K562 (cell line): ENCODE results near the gene SCG3. TPM values are rescaled to one million over a fixed set of nuclear protein-coding genes. Genes with fewer than 3 reads are reported as not detected.
A peak's percentile ranks its signal among the peaks of the same experiment; 100 is the strongest.

ENCODE experiments used
- ARID2 ChIP-seq: fragments of 450-650 bp; IDR thresholded peaks from 2 replicates; pipeline ENCODE4 v1.6.1; 2017; ENCODE audit warnings: antibody characterized with exemption, mild to moderate bottlenecking
- CEBPG ChIP-seq, 3 experiments: fragments of 200-800 bp in 1 of 3; sonication (Bioruptor generic) in 1 of 3; sonication (generic) in 1 of 3; formaldehyde crosslinking in 1 of 3; IDR thresholded peaks in 2 of 3; conservative IDR thresholded peaks in 1 of 3; 2 replicates each; pipeline versions ENCODE4 v1.6.1 to v1.8.0; 2016 to 2022; ENCODE audit warnings: missing compliant biosample characterization in 2 of 3, missing genetic modification characterization in 2 of 3, mild to moderate bottlenecking in 1 of 3, missing genetic modification reagents in 1 of 3
- CREB1 ChIP-seq, 2 experiments: sonication (generic) in 1 of 2; formaldehyde crosslinking in 1 of 2; IDR thresholded peaks; 2 replicates each; pipeline versions ENCODE4 v1.6.1 to v1.8.0; 2012 to 2022; ENCODE audit warnings: inconsistent platforms in 1 of 2, mild to moderate bottlenecking in 1 of 2, missing genetic modification reagents in 1 of 2, moderate library complexity in 1 of 2
- CTBP1 ChIP-seq: fragments of 450-650 bp; IDR thresholded peaks from 2 replicates; pipeline ENCODE4 v1.6.1; 2016; ENCODE audit warnings: borderline replicate concordance
- CXXC5 ChIP-seq: fragments of 250-450 bp; sonication (Bioruptor Pico); IDR thresholded peaks from 2 replicates; pipeline ENCODE4 v1.8.0; 2022; ENCODE audit warnings: inconsistent platforms, mild to moderate bottlenecking, moderate library complexity
- FOSL1 ChIP-seq: fragments of 200-800 bp; sonication (Bioruptor generic); conservative IDR thresholded peaks from 2 replicates; pipeline ENCODE4 v1.6.1; 2016; ENCODE audit warnings: missing genetic modification characterization, missing compliant biosample characterization
- FOXJ3 ChIP-seq: sonication (generic); formaldehyde crosslinking; IDR thresholded peaks from 2 replicates; pipeline ENCODE4 v1.4.0; 2020; ENCODE audit warnings: mild to moderate bottlenecking, missing genetic modification reagents
- KDM2B ChIP-seq: fragments of 250-450 bp; sonication (Bioruptor Pico); IDR thresholded peaks from 2 replicates; pipeline ENCODE4 v1.8.0; 2021; ENCODE audit warnings: mild to moderate bottlenecking, moderate library complexity
- KLF16 ChIP-seq: IDR thresholded peaks from 2 replicates; pipeline ENCODE4 v1.6.1; 2016; ENCODE audit warnings: antibody characterized with exemption
- KLF6 ChIP-seq: fragments of 250-450 bp; sonication (Bioruptor Pico); IDR thresholded peaks from 2 replicates; pipeline ENCODE4 v1.4.0; 2020; ENCODE audit warnings: mild to moderate bottlenecking, moderate library complexity, borderline replicate concordance
- MAFF ChIP-seq: IDR thresholded peaks from 2 replicates; pipeline ENCODE4 v1.6.1; 2012; ENCODE audit warnings: low read length, improper control_type of control experiment
- NR4A1 ChIP-seq, 2 experiments: fragments of 250-450 bp in 1 of 2; fragments of 450-650 bp in 1 of 2; sonication (Bioruptor Pico) in 1 of 2; IDR thresholded peaks; 2 replicates each; pipeline versions ENCODE4 v1.4.0 to v1.6.1; 2016 to 2020; ENCODE audit warnings: mild to moderate bottlenecking in 2 of 2, missing compliant biosample characterization in 1 of 2, missing genetic modification characterization in 1 of 2, moderate library complexity in 1 of 2
- POLR2H ChIP-seq: IDR thresholded peaks from 2 replicates; pipeline ENCODE4 v1.6.1; 2016; ENCODE audit warnings: missing genetic modification characterization, low read depth, mild to moderate bottlenecking, control low read depth, missing compliant biosample characterization, moderate library complexity
- POLR3A ChIP-seq: IDR thresholded peaks from 2 replicates; pipeline ENCODE4 v1.6.1; 2011; ENCODE audit warnings: borderline replicate concordance, mild to moderate bottlenecking, moderate library complexity; ENCODE audit not compliant: insufficient read length, insufficient read depth; ENCODE audit errors: extremely low read depth
- RNF2 ChIP-seq: sonication (generic); IDR thresholded peaks from 2 replicates; pipeline ENCODE4 v1.6.1; 2016
- SAFB ChIP-seq: fragments of 200-400 bp; formaldehyde crosslinking; IDR thresholded peaks from 2 replicates; pipeline ENCODE4 v1.6.1; 2017; ENCODE audit warnings: low read depth, low read length, borderline replicate concordance
- SREBF1 ChIP-seq: fragments of 150-350 bp; IDR thresholded peaks from 2 replicates; pipeline ENCODE4 v1.6.1; 2014; ENCODE audit warnings: antibody characterized with exemption, low read depth, low read length, borderline replicate concordance
- STAT5A ChIP-seq: IDR thresholded peaks from 2 replicates; pipeline ENCODE4 v1.6.1; 2012; ENCODE audit warnings: low read length, inconsistent platforms, borderline replicate concordance
- TCFL5 ChIP-seq: fragments of 250-450 bp; sonication (Bioruptor Pico); conservative IDR thresholded peaks from 2 replicates; pipeline ENCODE4 v1.6.1; 2021; ENCODE audit warnings: mild to moderate bottlenecking, moderate library complexity, matching md5 sums
- ZBTB1 ChIP-seq: sonication (generic); formaldehyde crosslinking; IDR thresholded peaks from 2 replicates; pipeline ENCODE4 v1.8.1; 2023; ENCODE audit warnings: missing genetic modification reagents, low read depth, mild to moderate bottlenecking, borderline replicate concordance
- ZNF134 ChIP-seq: fragments of 250-450 bp; sonication (Bioruptor Pico); conservative IDR thresholded peaks from 2 replicates; pipeline ENCODE4 v1.4.0; 2020
- ZNF23 ChIP-seq: fragments of 250-450 bp; sonication (Bioruptor Pico); IDR thresholded peaks from 2 replicates; pipeline ENCODE4 v1.4.0; 2020; ENCODE audit warnings: mild to moderate bottlenecking
- ZNF354B ChIP-seq: fragments of 250-450 bp; sonication (Bioruptor Pico); IDR thresholded peaks from 2 replicates; pipeline ENCODE4 v1.4.0; 2020
- ZNF431 ChIP-seq: sonication (generic); formaldehyde crosslinking; IDR thresholded peaks from 2 replicates; pipeline ENCODE4 v1.8.0; 2022; ENCODE audit warnings: mild to moderate bottlenecking, missing genetic modification reagents
- polyA plus RNA-seq, 8 experiments: library from polyadenylated mRNA; depleted of rRNA in 4 of 8; stranded (reverse) in 5 of 8; unstranded in 3 of 8; fragments of >200 nt; fragmentation: Nextera tagmentation in 2 of 8; fragmentation: Illumina TruSeq in 1 of 8; extraction: Ambion mirVana in 2 of 8; extraction: Trizol in 1 of 8; gene quantifications; 2 replicates each; pipeline versions ENCODE4 v1.2.1 to v1.2.3, GENCODE V29; 2011 to 2014; ENCODE audit warnings: inconsistent platforms in 1 of 8, missing spikeins in 1 of 8
- total RNA-seq, 7 experiments: library from RNA; depleted of rRNA in 6 of 7; stranded (reverse); fragments of >200 nt in 6 of 7; fragmentation: Illumina TruSeq in 2 of 7; extraction: Trizol in 2 of 7; gene quantifications; 2 replicates each; pipeline versions ENCODE4 v1.2.1 to v1.2.3, GENCODE V29; 2011 to 2021; ENCODE audit warnings: low replicate concordance in 1 of 7
- TF ChIP-seq, protein P1 (sequence below): fragments of 250-450 bp; sonication (Bioruptor Pico); IDR thresholded peaks from 2 replicates; pipeline ENCODE4 v1.5.1; 2021; ENCODE audit warnings: mild to moderate bottlenecking
- TF ChIP-seq, protein P2 (sequence below): fragments of 250-450 bp; sonication (Bioruptor Pico); IDR thresholded peaks from 2 replicates; pipeline ENCODE4 v1.8.0; 2021; ENCODE audit warnings: mild to moderate bottlenecking, moderate library complexity
- TF ChIP-seq, protein P3 (sequence below): fragments of 450-650 bp; IDR thresholded peaks from 2 replicates; pipeline ENCODE4 v1.7.0; 2016; ENCODE audit warnings: borderline replicate concordance

SCG3 gene
- total and polyA plus RNA-seq, 9 of the 15 experiments (the other 6 are each of a cell fraction or from before 2014, with no cell fraction given) = 13.0 to 43.8 (median 21.0) TPM

DNA sequence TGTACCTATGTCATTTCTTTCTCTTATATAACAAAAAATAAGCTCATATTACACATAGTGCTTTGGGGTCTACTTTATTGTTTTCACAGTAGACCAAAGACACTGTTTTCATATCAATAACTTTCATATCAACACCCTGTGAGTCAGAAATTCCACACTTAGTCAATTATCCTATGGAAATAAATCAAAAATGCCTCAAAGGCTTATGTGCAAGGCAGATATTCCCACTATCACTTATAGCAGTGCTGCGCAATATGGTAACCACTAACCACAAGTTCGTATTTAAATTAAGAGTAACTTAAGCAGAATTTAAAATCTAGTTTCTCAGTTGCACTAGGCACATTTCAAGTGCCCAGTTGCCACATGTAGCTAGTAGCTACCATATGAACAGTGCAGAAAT lies 15.9 kb downstream of the SCG3 start (continued):
- TF ChIP-seq, protein P1, sequence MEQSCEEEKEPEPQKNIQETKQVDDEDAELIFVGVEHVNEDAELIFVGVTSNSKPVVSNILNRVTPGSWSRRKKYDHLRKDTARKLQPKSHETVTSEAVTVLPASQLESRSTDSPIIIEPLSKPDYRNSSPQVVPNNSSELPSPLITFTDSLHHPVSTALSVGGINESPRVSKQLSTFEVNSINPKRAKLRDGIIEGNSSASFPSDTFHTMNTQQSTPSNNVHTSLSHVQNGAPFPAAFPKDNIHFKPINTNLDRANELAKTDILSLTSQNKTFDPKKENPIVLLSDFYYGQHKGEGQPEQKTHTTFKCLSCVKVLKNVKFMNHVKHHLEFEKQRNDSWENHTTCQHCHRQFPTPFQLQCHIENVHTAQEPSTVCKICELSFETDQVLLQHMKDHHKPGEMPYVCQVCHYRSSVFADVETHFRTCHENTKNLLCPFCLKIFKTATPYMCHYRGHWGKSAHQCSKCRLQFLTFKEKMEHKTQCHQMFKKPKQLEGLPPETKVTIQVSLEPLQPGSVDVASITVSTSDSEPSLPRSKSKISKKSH (CRISPR knock-in tag) = no peak
- TF ChIP-seq, protein P2, sequence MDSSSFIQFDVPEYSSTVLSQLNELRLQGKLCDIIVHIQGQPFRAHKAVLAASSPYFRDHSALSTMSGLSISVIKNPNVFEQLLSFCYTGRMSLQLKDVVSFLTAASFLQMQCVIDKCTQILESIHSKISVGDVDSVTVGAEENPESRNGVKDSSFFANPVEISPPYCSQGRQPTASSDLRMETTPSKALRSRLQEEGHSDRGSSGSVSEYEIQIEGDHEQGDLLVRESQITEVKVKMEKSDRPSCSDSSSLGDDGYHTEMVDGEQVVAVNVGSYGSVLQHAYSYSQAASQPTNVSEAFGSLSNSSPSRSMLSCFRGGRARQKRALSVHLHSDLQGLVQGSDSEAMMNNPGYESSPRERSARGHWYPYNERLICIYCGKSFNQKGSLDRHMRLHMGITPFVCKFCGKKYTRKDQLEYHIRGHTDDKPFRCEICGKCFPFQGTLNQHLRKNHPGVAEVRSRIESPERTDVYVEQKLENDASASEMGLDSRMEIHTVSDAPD = no peak
- no peak for TF ChIP-seq ZNF354B (CRISPR knock-in tag)
- TF ChIP-seq TCFL5 (CRISPR knock-in tag) = no peak
- TF ChIP-seq CEBPG (CRISPR knock-in tag; IDR thresholded peaks at IDR 0.05) = no peak
- no peak for TF ChIP-seq CEBPG (tag; conservative IDR thresholded peaks at IDR 0.05 in 1 of 2, IDR thresholded peaks at IDR 0.05 in 1 of 2)
- no peak for TF ChIP-seq ZNF134 (CRISPR knock-in tag)
- TF ChIP-seq ZBTB1 = no peak
- no peak for TF ChIP-seq RNF2
- TF ChIP-seq SREBF1 = no peak
- no peak for TF ChIP-seq KDM2B (CRISPR knock-in tag)
- TF ChIP-seq KLF6 (CRISPR knock-in tag) = no peak
- TF ChIP-seq CREB1 (IDR thresholded peaks at IDR 0.05) = no peak
- no peak for TF ChIP-seq CREB1 (CRISPR knock-in tag; IDR thresholded peaks at IDR 0.05)
- TF ChIP-seq ZNF23 (CRISPR knock-in tag) = no peak
- no peak for TF ChIP-seq ARID2
- TF ChIP-seq STAT5A = peak; percentile 60
- peak; percentile 94 for TF ChIP-seq FOSL1 (tag)
- TF ChIP-seq, protein P3, sequence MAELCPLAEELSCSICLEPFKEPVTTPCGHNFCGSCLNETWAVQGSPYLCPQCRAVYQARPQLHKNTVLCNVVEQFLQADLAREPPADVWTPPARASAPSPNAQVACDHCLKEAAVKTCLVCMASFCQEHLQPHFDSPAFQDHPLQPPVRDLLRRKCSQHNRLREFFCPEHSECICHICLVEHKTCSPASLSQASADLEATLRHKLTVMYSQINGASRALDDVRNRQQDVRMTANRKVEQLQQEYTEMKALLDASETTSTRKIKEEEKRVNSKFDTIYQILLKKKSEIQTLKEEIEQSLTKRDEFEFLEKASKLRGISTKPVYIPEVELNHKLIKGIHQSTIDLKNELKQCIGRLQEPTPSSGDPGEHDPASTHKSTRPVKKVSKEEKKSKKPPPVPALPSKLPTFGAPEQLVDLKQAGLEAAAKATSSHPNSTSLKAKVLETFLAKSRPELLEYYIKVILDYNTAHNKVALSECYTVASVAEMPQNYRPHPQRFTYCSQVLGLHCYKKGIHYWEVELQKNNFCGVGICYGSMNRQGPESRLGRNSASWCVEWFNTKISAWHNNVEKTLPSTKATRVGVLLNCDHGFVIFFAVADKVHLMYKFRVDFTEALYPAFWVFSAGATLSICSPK = no peak
- peak; percentile 71 for TF ChIP-seq KLF16
- TF ChIP-seq SAFB = no peak
- TF ChIP-seq POLR2H (tag) = no peak
- TF ChIP-seq FOXJ3 (CRISPR knock-in tag) = no peak
- TF ChIP-seq MAFF = no peak
- TF ChIP-seq CTBP1 = no peak
- TF ChIP-seq ZNF431 (CRISPR knock-in tag) = no peak
- no peak for TF ChIP-seq POLR3A
- no peak for TF ChIP-seq NR4A1 (CRISPR knock-in tag; IDR thresholded peaks at IDR 0.05)
- TF ChIP-seq NR4A1 (tag; IDR thresholded peaks at IDR 0.05) = no peak
- TF ChIP-seq CXXC5 = no peak
